RWPE1 (cell line): ENCODE results near the gene TIMM10.
A peak's percentile ranks its signal among the peaks of the same experiment; 100 is the strongest.

ENCODE experiments used
- CTCF ChIA-PET: fragments of 350-600 bp; sonication (Branson Sonifier 250); formaldehyde crosslinking; extraction: SDS; loops from one replicate; lab custom pipeline; 2021; lab: Yijun Ruan, JAX
- POLR2A ChIA-PET: fragments of 400-600 bp; formaldehyde crosslinking; extraction: SDS; loops from one replicate; lab custom pipeline; 2020; ENCODE audit warnings: antibody characterized with exemption; ENCODE audit not compliant: low non-redundant PET; lab: Yijun Ruan, JAX
- DNase-seq: peaks from one replicate; pipeline ENCODE4 v3.0.0; 2012; ENCODE audit warnings: low spot score
- H3K27ac ChIP-seq: fragments of 450-650 bp; 2 replicates; pipeline ENCODE4 v1.5.1; 2017
- TF ChIP-seq, protein P1 (sequence below): fragments of 450-650 bp; conservative IDR thresholded peaks from 2 replicates; pipeline ENCODE4 v1.5.1; 2017; ENCODE audit warnings: low read depth, mild to moderate bottlenecking

TIMM10 gene

GRCh38 chr11:57502870-57503269 is 27.7 kb downstream of the TIMM10 start:
- POLR2A ChIA-PET, result no interaction called here
- no peak overlapping the region for H3K27ac ChIP-seq
- CTCF ChIA-PET, result interaction anchor here (1.2 kb wide), 1 partner anchor 45 kb away, joined by 5 read pairs; no protein-coding TSS in a partner anchor
- no peak for DNase-seq
- TF ChIP-seq, protein P1, sequence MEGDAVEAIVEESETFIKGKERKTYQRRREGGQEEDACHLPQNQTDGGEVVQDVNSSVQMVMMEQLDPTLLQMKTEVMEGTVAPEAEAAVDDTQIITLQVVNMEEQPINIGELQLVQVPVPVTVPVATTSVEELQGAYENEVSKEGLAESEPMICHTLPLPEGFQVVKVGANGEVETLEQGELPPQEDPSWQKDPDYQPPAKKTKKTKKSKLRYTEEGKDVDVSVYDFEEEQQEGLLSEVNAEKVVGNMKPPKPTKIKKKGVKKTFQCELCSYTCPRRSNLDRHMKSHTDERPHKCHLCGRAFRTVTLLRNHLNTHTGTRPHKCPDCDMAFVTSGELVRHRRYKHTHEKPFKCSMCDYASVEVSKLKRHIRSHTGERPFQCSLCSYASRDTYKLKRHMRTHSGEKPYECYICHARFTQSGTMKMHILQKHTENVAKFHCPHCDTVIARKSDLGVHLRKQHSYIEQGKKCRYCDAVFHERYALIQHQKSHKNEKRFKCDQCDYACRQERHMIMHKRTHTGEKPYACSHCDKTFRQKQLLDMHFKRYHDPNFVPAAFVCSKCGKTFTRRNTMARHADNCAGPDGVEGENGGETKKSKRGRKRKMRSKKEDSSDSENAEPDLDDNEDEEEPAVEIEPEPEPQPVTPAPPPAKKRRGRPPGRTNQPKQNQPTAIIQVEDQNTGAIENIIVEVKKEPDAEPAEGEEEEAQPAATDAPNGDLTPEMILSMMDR, result no peak

GRCh38 chr11:57502376-57502775 is 28.2 kb downstream of the TIMM10 start:
- TF ChIP-seq, protein P1, result no peak
- DNase-seq, result no peak
- H3K27ac ChIP-seq, result peak overlapping the region; percentile 25; the same call in 1 of the 2 replicates
- POLR2A ChIA-PET, result no interaction called here
- CTCF ChIA-PET, result interaction anchor here (0.6 to 1.2 kb wide), 4 partner anchors 9 to 65 kb away, joined by 3 to 7 read pairs (median 4); partner anchors contain the start of gene UBE2L6

- peak overlapping the region; percentile 25; the same call in 1 of the 2 replicates for H3K27ac ChIP-seq
- TF ChIP-seq, protein P1, result no peak
- POLR2A ChIA-PET, result no interaction called here
- no peak for DNase-seq
- CTCF ChIA-PET, result interaction anchor here (0.6 to 1.2 kb wide), 4 partner anchors 8 to 66 kb away, joined by 3 to 7 read pairs (median 4); partner anchors contain the start of gene UBE2L6
Observed at GRCh38 chr11:57501953-57502352, 28.6 kb downstream of the TIMM10 start.

GRCh38 chr11:57500926-57501325 is 29.6 kb downstream of the TIMM10 start:
- TF ChIP-seq, protein P1, result no peak
- H3K27ac ChIP-seq, result peak overlapping the region; percentile 70; the same call in 1 of the 2 replicates
- no peak for DNase-seq
- ChIA-PET POLR2A (no interaction called here), CTCF (interaction anchor here (0.8 to 1.2 kb wide), 2 partner anchors 9 to 17 kb away, joined by 3 to 5 read pairs; no protein-coding TSS in a partner anchor)

DNA sequence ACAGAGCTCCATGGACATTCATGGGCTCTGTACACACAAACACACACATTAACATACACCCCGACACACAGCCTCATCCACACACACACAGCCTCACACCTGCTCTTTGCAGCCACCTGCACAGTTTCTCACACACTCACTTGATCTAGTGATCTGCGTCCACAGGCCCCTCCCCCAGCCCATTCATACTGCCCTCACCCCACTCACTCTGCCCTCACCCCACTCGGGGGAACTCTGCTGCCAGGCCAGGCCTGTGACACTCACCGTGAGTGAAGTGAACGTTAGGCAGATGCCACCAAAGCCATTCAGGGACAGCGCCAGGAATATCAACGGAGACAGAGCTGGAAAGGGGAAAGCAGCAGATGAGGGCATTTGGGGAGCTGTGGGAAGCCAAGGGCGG is 30.0 kb downstream of the TIMM10 start:
- no peak for DNase-seq
- POLR2A ChIA-PET, result no interaction called here
- H3K27ac ChIP-seq, result peak overlapping the region; percentile 70
- CTCF ChIA-PET, result interaction anchor here (0.8 to 1.2 kb wide), 2 partner anchors 9 to 17 kb away, joined by 3 to 5 read pairs; no protein-coding TSS in a partner anchor
- TF ChIP-seq, protein P1, result no peak

GRCh38 chr11:57499983-57500461 is 30.5 kb downstream of the TIMM10 start:
- POLR2A ChIA-PET, result no interaction called here
- CTCF ChIA-PET, result interaction anchor here (1.2 kb wide), 1 partner anchor 16 kb away, joined by 3 read pairs; no protein-coding TSS in a partner anchor
- TF ChIP-seq, protein P1, result no peak
- no peak for DNase-seq
- peak overlapping the region; percentile 70 for H3K27ac ChIP-seq
